Mesenchymal stem cell (in vitro differentiated cells and primary cell): ENCODE data around the gene NANOS3.
A peak's percentile ranks its signal among the peaks of the same experiment; 100 is the strongest.

Experiments used
- DNase-seq: peaks from one replicate; pipeline ENCODE4 v3.0.0-alpha.2; 2013
- H2AFZ ChIP-seq: one replicate; pipeline ENCODE4 v1.6.1; 2013; ENCODE audit warnings: low read depth, mild to moderate bottlenecking, control low read depth, inconsistent platforms, low read length, moderate library complexity
- H2AK5ac ChIP-seq: 2 replicates; pipeline ENCODE4 v1.6.1; 2013; ENCODE audit warnings: low read length, moderate library complexity, mild to moderate bottlenecking, inconsistent platforms; ENCODE audit not compliant: severe bottlenecking
- H2BK120ac ChIP-seq: one replicate; pipeline ENCODE4 v1.6.1; 2013; ENCODE audit warnings: low read depth, mild to moderate bottlenecking, inconsistent platforms, low read length, moderate library complexity
- H2BK12ac ChIP-seq, 2 experiments: one replicate each; pipeline ENCODE4 v1.6.1; 2013; ENCODE audit warnings: inconsistent platforms in 2 of 2, low read length in 2 of 2, mild to moderate bottlenecking in 2 of 2, moderate library complexity in 2 of 2, control low read depth in 1 of 2
- H2BK15ac ChIP-seq: one replicate; pipeline ENCODE4 v1.6.1; 2013; ENCODE audit warnings: mild to moderate bottlenecking, low read depth, inconsistent platforms; ENCODE audit not compliant: poor library complexity, severe bottlenecking
- H2BK5ac ChIP-seq: 2 replicates; pipeline ENCODE4 v1.6.1; 2013; ENCODE audit warnings: low read depth, mild to moderate bottlenecking, low read length, control low read depth, inconsistent platforms; ENCODE audit not compliant: poor library complexity, severe bottlenecking
- H3K14ac ChIP-seq, 2 experiments: one replicate each; pipeline ENCODE4 v1.6.1; 2013; ENCODE audit warnings: inconsistent platforms in 2 of 2, low read length in 2 of 2, control low read depth in 1 of 2, mild to moderate bottlenecking in 1 of 2, moderate library complexity in 1 of 2
- H3K18ac ChIP-seq, 2 experiments: one replicate each; pipeline ENCODE4 v1.6.1; 2013; ENCODE audit warnings: inconsistent platforms in 2 of 2, low read length in 2 of 2, control low read depth in 1 of 2, low read depth in 1 of 2, mild to moderate bottlenecking in 1 of 2
- H3K23ac ChIP-seq, 2 experiments: one replicate each; pipeline ENCODE4 v1.6.1; 2013; ENCODE audit warnings: inconsistent platforms in 2 of 2, low read length in 2 of 2, mild to moderate bottlenecking in 2 of 2, moderate library complexity in 2 of 2, control low read depth in 1 of 2
- H3K27ac ChIP-seq: 2 replicates; pipeline ENCODE4 v1.5.1; 2013; ENCODE audit warnings: mild to moderate bottlenecking, moderate library complexity, low read length, control low read depth, inconsistent platforms; ENCODE audit not compliant: poor library complexity, severe bottlenecking
- H3K27me3 ChIP-seq, 2 experiments: 2 replicates each; pipeline versions ENCODE4 v1.6.1 to v1.7.0; 2013; ENCODE audit warnings: low read length in 2 of 2, mild to moderate bottlenecking in 2 of 2, moderate library complexity in 2 of 2, control low read depth in 1 of 2, inconsistent platforms in 1 of 2; ENCODE audit not compliant: control insufficient read depth in 1 of 2, insufficient read depth in 1 of 2
- H3K36me3 ChIP-seq, 2 experiments: 2 replicates each; pipeline versions ENCODE4 v1.6.1 to v1.7.0; 2013; ENCODE audit warnings: low read length in 2 of 2, control low read depth in 1 of 2, inconsistent platforms in 1 of 2, low read depth in 1 of 2, mild to moderate bottlenecking in 1 of 2; ENCODE audit not compliant: insufficient read depth in 2 of 2, control insufficient read depth in 1 of 2
- H3K4ac ChIP-seq, 2 experiments: one replicate each; pipeline ENCODE4 v1.6.1; 2013; ENCODE audit warnings: inconsistent platforms in 2 of 2, low read length in 2 of 2, mild to moderate bottlenecking in 2 of 2, moderate library complexity in 2 of 2, control low read depth in 1 of 2, low read depth in 1 of 2
- H3K4me1 ChIP-seq: 2 replicates; pipeline ENCODE4 v1.6.1; 2013; ENCODE audit warnings: low read depth, low read length, control low read depth; ENCODE audit not compliant: control insufficient read depth, insufficient read depth
- H3K4me2 ChIP-seq: 2 replicates; pipeline ENCODE4 v1.6.1; 2013; ENCODE audit warnings: low read length, mild to moderate bottlenecking, inconsistent platforms; ENCODE audit not compliant: poor library complexity, severe bottlenecking
- H3K4me3 ChIP-seq, 2 experiments: 2 replicates each; pipeline versions ENCODE4 v1.5.1 to v1.7.0; 2013; ENCODE audit warnings: low read length in 2 of 2, mild to moderate bottlenecking in 2 of 2, control low read depth in 1 of 2, low read depth in 1 of 2; ENCODE audit not compliant: insufficient read depth in 1 of 2
- H3K79me1 ChIP-seq: replicated peaks from 2 replicates; pipeline ENCODE4 v1.6.1; 2013; ENCODE audit warnings: mild to moderate bottlenecking, control low read depth, low read length, inconsistent platforms; ENCODE audit not compliant: poor library complexity, severe bottlenecking
- H3K9ac ChIP-seq: 2 replicates; pipeline ENCODE4 v1.7.0; 2013; ENCODE audit warnings: mild to moderate bottlenecking, low read length, moderate library complexity
- H3K9me3 ChIP-seq: 2 replicates; pipeline ENCODE4 v1.7.0; 2013; ENCODE audit warnings: mild to moderate bottlenecking, low read length; ENCODE audit not compliant: control insufficient read depth
- H4K8ac ChIP-seq: one replicate; pipeline ENCODE4 v1.6.1; 2013; ENCODE audit warnings: inconsistent platforms, mild to moderate bottlenecking, low read length, moderate library complexity
- H4K91ac ChIP-seq: one replicate; pipeline ENCODE4 v1.6.1; 2013; ENCODE audit warnings: mild to moderate bottlenecking, low read length, inconsistent platforms
- WGBS: methylation state at CpG from one replicate; pipeline ENCODE4 v1.1.7; 2013; ENCODE audit warnings: mixed read lengths; 5-methylcytosine and 5-hydroxymethylcytosine counted together

NANOS3 gene

DNA sequence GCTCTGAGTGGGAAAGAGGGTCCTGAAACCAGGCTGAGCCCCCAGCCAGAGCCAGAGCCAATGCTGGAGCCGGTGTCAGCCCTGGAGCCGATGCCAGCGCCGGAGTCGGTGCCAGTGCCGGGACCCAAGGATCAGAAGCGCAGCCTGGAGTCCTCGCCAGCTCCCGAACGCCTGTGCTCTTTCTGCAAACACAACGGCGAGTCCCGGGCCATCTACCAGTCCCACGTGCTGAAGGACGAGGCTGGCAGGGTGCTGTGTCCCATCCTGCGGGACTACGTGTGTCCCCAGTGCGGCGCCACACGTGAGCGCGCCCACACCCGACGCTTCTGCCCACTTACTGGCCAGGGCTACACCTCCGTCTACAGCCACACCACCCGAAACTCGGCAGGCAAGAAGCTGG is 369 bp downstream of the NANOS3 start:
- no peak overlapping the region for H3K9ac ChIP-seq

DNA sequence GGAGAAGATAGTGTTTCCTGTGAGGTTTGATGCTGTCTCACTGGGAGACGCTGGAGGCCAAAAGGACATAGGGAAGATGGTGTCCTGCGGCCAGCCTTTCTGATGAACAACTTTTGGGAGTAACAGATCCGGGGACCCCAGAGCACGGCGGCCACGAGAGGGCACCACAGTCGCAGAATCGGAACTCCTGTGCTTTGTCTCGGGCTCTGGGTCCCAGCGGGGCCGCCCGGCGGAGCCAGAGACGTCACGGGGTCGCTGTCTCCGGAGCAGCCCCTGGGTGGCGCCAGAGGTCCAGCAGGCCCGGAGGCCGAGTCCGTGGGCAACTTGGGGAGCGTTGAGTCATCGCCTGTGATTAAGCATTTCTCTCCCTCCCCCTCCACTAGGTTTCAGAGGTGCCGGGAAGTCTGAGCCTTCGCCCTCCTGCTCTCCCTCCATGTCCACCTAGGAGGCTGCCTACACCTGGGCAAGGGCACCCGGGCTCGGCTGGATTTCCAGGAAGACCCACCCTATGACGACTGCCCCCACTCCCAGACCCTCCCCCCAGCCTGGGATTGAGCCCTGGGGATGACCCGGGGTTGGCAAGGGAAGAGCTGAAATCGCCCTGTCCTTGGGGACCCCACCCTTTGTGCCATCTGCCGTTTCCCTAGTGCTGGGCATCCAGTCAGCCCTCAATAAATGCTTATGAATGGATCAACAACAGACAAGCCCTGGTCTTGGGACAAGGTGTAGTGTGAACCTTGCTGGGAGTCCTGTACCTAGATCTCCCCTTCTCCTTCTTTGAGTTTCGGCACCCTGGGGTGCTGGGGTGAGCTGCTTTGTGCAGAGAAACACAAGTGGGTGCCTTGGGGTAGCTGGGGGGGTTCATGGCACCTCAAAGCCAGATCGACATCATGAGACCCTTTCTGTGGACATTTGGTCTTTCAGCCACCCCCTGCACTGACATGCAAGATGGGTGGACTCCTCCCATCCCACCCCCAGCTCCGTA is 3.4 kb downstream of the NANOS3 start:
- Histone ChIP-seq H3K14ac (no peak overlapping the region), H3K4me1 (peaks cover 24% of the 10 kb centered on the region), H2BK15ac (peak overlapping the region; percentile 82), H4K91ac (peak overlapping the region; percentile 94), H3K4me3 (peak overlapping the region in 1 of 2 experiments; percentile 64), H3K9me3 (no peaks in the 10 kb centered on the region), H2AK5ac (peak overlapping the region; percentile 69), H3K18ac (peak overlapping the region; percentile 68 to 86), H3K27me3 (peaks cover 4 to 30% of the 10 kb centered on the region in 2 experiments), H2AFZ (peak overlapping the region; percentile 65), H2BK120ac (peak overlapping the region; percentile 80), H3K27ac (peak overlapping the region; percentile 20), H4K8ac (peak overlapping the region; percentile 58), H3K36me3 (peaks cover 0 to 2% of the 10 kb centered on the region in 2 experiments), H2BK12ac (peak overlapping the region; percentile 69 to 93), H3K4ac (peak overlapping the region; percentile 75 to 79), H3K4me2 (peak overlapping the region; percentile 46), H2BK5ac (no peak overlapping the region), H3K9ac (peak overlapping the region; percentile 84), H3K23ac (no peak overlapping the region), H3K79me1 (no peaks in the 10 kb centered on the region)
- 10% methylated on average over 32 of the region's 34 CpGs for WGBS
- peak; percentile 95 for DNase-seq

More for the DNA sequence above, 369 bp downstream of the NANOS3 start:
- Histone ChIP-seq H3K9me3 (no peaks in the 10 kb centered on the region), H3K27ac (no peak overlapping the region), H2BK120ac (no peak overlapping the region), H3K4me1 (peaks cover 25% of the 10 kb centered on the region), H3K36me3 (peaks cover 0 to 2% of the 10 kb centered on the region in 2 experiments), H3K23ac (no peak overlapping the region), H3K4me3 (peak overlapping the region in 1 of 2 experiments; percentile 15), H3K18ac (no peak overlapping the region), H4K8ac (no peak overlapping the region), H2AK5ac (no peak overlapping the region), H3K79me1 (peaks cover 1% of the 10 kb centered on the region), H3K4ac (no peak overlapping the region), H2BK12ac (no peak overlapping the region), H3K4me2 (no peak overlapping the region), H4K91ac (no peak overlapping the region), H2BK15ac (no peak overlapping the region), H3K27me3 (peaks cover 4 to 20% of the 10 kb centered on the region in 2 experiments), H2BK5ac (no peak overlapping the region), H3K14ac (no peak overlapping the region), H2AFZ (no peak overlapping the region)
- no peak for DNase-seq
- WGBS: 88% methylated on average over 27 of the region's 27 CpGs

DNA sequence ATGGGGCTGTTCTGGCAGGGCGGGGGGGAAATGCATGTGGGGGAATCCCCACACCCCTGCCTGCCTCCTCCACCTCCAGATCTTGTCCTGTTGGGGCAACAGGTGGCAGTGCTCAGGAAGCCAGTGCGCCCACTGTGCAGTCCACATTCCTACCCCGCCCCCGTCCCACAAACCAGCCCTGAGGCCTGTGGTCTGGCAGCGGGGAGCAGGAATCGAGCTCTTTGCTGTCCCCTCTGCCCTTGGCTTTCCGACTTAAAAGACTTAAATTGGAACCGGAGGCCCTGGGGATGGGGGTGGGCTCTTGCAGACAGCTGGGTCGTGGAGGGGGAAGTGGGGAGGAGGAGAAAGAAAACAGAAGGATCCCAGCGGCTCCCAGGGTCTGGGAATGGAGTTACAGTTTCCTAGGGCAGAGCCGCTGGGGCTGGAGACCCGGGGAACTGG is 4.3 kb downstream of the NANOS3 start:
- Histone ChIP-seq H2AK5ac (peak overlapping the region; percentile 76), H4K8ac (peak overlapping the region; percentile 99), H3K79me1 (no peaks in the 10 kb centered on the region)

More for the DNA sequence above, 4.3 kb downstream of the NANOS3 start:
- Histone ChIP-seq H2BK120ac (peak overlapping the region; percentile 86), H2AFZ (no peak overlapping the region), H3K18ac (peak overlapping the region; percentile 58 to 91), H3K14ac (no peak overlapping the region), H2BK15ac (peak overlapping the region; percentile 94), H2BK12ac (peak overlapping the region; percentile 57 to 93), H4K91ac (peak overlapping the region; percentile 99), H3K27ac (peak overlapping the region; percentile 35), H3K23ac (no peak overlapping the region), H2BK5ac (no peak overlapping the region), H3K27me3 (peaks cover 4 to 30% of the 10 kb centered on the region in 2 experiments), H3K4ac (peak overlapping the region in 1 of 2 experiments; percentile 85), H3K9me3 (no peaks in the 10 kb centered on the region), H3K4me2 (peak overlapping the region; percentile 35), H3K4me1 (peaks cover 24% of the 10 kb centered on the region), H3K9ac (peak overlapping the region; percentile 50), H3K4me3 (no peak overlapping the region), H3K36me3 (peaks cover 0 to 2% of the 10 kb centered on the region in 2 experiments)
- WGBS: 45% methylated on average over 12 of the region's 12 CpGs
- peak; percentile 45 for DNase-seq
